GM12891 (cell line): ENCODE results near the gene KCNAB3.
A peak's percentile ranks its signal among the peaks of the same experiment; 100 is the strongest.

Experiments
- POLR2A ChIP-seq: IDR thresholded peaks from 2 replicates; pipeline ENCODE4 v1.6.1; 2011; ENCODE audit warnings: low read depth, low read length, control low read depth
- POLR2AphosphoS5 ChIP-seq: IDR thresholded peaks from 2 replicates; pipeline ENCODE4 v1.6.1; 2011; ENCODE audit warnings: low read depth, low read length, control low read depth
- TAF1 ChIP-seq: IDR thresholded peaks from 2 replicates; pipeline ENCODE4 v1.6.1; 2011; ENCODE audit warnings: low read depth, low read length, control low read depth

GRCh38 chr17:7931709-7932482, 2.2 kb upstream of the KCNAB3 start, which contains the start of the genes CNTROB and TRAPPC1:
- TF ChIP-seq POLR2AphosphoS5 (no peak), TAF1 (peak; percentile 35; the same call in 1 of the 2 replicates), POLR2A (peak; percentile 74; the same call in 1 of the 2 replicates)
